GM19452 (cell line): ENCODE measurements around the gene OBI1.

Experiments used
- ATAC-seq: cut with Tn5 transposase; IDR thresholded peaks from one replicate; pipeline ENCODE4 v1.9.1; 2021; ENCODE audit not compliant: unreplicated experiment

OBI1 gene

GRCh38 chr13:78658630-78659449 is at the start of gene OBI1:
OBI1 (minus strand) TSS chr13:78659155; CDS start chr13:78659120, 35 bp downstream.
- ATAC-seq, result peak; percentile 77

GRCh38 chr13:78701383-78701782 is 42.4 kb upstream of the OBI1 start:
- no peak for ATAC-seq

GRCh38 chr13:78700121-78700910 is 41.4 kb upstream of the OBI1 start:
- ATAC-seq, result no peak

GRCh38 chr13:78689011-78689410 is 30.1 kb upstream of the OBI1 start:
- no peak for ATAC-seq

GRCh38 chr13:78686461-78686860 is 27.5 kb upstream of the OBI1 start:
- no peak for ATAC-seq

- ATAC-seq, result no peak
Observed at GRCh38 chr13:78680576-78681350, 21.8 kb upstream of the OBI1 start.

GRCh38 chr13:78680115-78680561 is 21.2 kb upstream of the OBI1 start:
- ATAC-seq, result no peak

GRCh38 chr13:78679329-78679728 is 20.4 kb upstream of the OBI1 start:
- no peak for ATAC-seq

GRCh38 chr13:78675112-78675511 is 16.2 kb upstream of the OBI1 start:
- ATAC-seq, result no peak

GRCh38 chr13:78674638-78675037 is 15.7 kb upstream of the OBI1 start:
- ATAC-seq, result no peak

GRCh38 chr13:78662467-78662866 is 3.5 kb upstream of the OBI1 start:
- no peak for ATAC-seq

- no peak for ATAC-seq
Observed at GRCh38 chr13:78660495-78660857, 1.5 kb upstream of the OBI1 start.

GRCh38 chr13:78659732-78660494 is 958 bp upstream of the OBI1 start:
- ATAC-seq, result peak; percentile 26

GRCh38 chr13:78659450-78659730 is 435 bp upstream of the OBI1 start:
- ATAC-seq, result no peak

GRCh38 chr13:78657699-78658629 is 991 bp downstream of the OBI1 start:
- peak; percentile 24 for ATAC-seq

GRCh38 chr13:78655906-78656305 is 3.0 kb downstream of the OBI1 start:
- no peak for ATAC-seq

- ATAC-seq, result no peak
Observed at GRCh38 chr13:78655007-78655406, 3.9 kb downstream of the OBI1 start.

GRCh38 chr13:78652651-78653050 is 6.3 kb downstream of the OBI1 start:
- ATAC-seq, result no peak

- no peak for ATAC-seq
Observed at GRCh38 chr13:78650717-78651083, 8.3 kb downstream of the OBI1 start.
